ENCODE results near the gene METTL16. TPM values are rescaled to one million over a fixed set of nuclear protein-coding genes. Genes with fewer than 3 reads are reported as not detected.
"Not testable (repeated sequence)": the region's sequence is repeated elsewhere in the genome, so short reads cannot be mapped to it uniquely, and the experiment has no call there.

The METTL16 gene
- total RNA-seq, 1 donor from 2014 or later = 32.0 TPM

DNA sequence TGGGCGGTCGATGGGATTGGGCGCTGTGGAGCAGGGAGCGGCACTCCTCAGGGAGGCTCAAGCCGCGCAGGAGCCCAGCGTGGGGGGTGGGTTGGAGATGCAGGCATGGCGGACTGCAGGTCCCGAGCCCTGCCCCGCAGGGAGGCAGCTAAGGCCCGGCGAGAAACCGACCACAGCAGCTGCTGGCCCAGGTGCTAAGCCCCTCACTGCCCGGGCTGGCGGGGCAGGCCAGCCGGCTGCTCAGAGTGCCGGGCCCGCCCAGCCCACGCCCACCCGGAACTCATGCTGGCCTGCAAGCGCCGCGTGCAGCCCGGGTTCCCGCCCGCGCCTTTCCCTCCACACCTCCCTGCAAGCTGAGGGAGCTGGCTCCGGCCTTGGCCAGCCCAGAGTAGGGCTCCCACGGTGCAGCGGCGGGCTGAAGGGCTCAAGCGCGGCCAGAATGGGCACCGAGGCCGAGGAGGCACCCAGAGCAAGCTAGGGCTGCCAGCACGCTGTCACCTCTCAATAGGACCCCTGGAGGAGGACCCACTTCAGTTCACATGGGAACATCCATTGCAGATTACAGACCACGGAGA lies 20.5 kb upstream of the METTL16 start:
- TF ChIP-seq, protein P1, sequence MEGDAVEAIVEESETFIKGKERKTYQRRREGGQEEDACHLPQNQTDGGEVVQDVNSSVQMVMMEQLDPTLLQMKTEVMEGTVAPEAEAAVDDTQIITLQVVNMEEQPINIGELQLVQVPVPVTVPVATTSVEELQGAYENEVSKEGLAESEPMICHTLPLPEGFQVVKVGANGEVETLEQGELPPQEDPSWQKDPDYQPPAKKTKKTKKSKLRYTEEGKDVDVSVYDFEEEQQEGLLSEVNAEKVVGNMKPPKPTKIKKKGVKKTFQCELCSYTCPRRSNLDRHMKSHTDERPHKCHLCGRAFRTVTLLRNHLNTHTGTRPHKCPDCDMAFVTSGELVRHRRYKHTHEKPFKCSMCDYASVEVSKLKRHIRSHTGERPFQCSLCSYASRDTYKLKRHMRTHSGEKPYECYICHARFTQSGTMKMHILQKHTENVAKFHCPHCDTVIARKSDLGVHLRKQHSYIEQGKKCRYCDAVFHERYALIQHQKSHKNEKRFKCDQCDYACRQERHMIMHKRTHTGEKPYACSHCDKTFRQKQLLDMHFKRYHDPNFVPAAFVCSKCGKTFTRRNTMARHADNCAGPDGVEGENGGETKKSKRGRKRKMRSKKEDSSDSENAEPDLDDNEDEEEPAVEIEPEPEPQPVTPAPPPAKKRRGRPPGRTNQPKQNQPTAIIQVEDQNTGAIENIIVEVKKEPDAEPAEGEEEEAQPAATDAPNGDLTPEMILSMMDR (IDR thresholded peaks at IDR 0.05) = no peak
- intact Hi-C loops (cut with DNase I) = no loop called here
- Histone ChIP-seq H3K9me3 (no peaks in the 10 kb centered on the region), H3K27me3 (ENCODE audit: low read depth) (no peaks in the 10 kb centered on the region), H3K36me3 (no peaks in the 10 kb centered on the region), H3K4me3 (no peak overlapping the region), H3K4me1 (no peaks in the 10 kb centered on the region), H3K27ac (no peak overlapping the region)
- DNase-seq (no peak), ATAC-seq (no peak)

DNA sequence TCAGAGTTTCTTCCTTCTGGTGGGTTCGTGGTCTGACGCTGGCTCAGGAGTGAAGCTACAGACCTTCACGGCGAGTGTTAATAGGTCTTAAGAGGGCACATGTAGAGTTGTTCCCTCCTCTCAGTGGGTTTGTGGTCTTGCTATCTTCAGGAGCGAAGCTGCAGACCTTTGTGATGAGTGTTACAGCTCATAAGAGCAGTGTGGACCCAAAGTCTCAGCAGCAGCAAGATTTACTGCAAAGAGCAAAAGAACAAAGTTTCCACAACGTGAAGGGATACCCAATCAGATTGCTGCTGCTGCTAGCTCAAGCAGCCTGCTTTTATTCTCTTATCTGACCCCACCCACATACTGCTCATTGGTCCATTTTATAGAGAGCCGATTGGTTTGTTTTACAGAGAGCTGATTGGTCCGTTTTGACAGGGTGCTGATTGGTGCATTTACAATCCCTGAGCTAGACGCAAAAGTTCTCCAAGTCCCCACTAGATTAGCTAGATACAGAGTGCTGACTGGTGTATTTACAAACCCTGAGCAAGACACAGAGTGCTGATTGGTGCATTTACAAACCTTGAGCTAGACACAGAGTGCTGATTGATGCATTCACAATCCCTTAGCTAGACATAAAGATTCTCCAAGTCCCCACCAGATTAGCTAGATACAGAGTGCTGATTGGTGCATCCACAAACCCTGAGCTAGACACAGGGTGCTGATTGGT lies 19.7 kb upstream of the METTL16 start:
- ATAC-seq; H3K27me3 ChIP-seq (ENCODE audit: low read depth); H3K9me3 ChIP-seq; DNase-seq; intact Hi-C loops (cut with DNase I); H3K36me3 ChIP-seq; H3K4me1 ChIP-seq; H3K27ac ChIP-seq; H3K4me3 ChIP-seq: not testable (repeated sequence)

DNA sequence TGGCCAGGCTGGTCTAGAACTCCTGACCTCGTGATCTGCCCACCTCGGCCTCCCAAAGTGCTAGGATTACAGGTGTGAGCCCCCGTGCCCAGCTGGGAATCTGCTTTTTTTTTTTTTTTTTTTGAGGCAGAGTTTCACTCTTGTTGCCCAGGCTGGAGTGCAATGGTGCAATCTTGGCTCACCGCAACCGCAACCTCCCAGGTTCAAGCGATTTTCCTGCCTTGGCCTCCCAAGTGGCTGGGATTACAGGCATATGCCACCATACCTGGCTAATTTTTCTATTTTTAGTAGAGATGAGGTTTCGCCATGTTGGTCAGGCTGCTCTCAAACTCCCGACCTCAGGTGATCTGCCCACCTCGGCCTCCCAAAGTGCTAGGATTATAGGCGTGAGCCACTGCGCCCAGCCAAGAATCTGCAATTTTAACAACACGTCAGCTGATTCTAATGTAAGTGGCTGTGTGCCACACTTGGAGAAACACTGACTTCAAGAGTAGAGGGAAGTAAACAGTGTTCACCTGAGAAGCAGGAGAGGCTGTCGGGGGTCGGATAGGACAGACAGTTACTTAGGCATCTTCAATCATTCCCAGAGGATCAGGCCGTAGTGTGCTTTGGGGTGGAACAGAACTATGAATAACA lies 10.2 kb upstream of the METTL16 start:
- H3K9me3 ChIP-seq; H3K4me1 ChIP-seq; H3K27ac ChIP-seq; H3K4me3 ChIP-seq; DNase-seq; H3K36me3 ChIP-seq; intact Hi-C loops (cut with DNase I); H3K27me3 ChIP-seq (ENCODE audit: low read depth): not testable (repeated sequence)
- peak; percentile 41 to 75 for ATAC-seq

DNA sequence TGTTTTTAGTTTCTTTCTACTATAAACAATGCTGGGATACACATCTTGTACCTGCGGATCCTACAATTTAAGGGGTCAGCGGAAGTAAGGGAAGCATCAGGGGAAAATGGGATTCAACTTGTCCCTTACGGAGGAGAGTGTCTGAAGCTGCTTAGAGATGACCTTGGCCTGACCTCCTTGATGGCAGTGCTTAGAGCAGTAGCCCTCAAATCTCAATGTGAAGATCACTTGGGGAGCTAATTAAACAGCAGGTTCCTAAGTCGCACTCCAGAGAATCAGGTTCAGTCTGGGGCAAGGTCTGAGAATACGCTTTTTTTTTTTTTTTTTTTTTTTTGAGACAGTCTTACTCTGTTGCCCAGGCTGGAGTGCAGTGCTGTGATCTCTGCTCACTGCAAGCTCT lies 9.6 kb upstream of the METTL16 start:
- H3K4me1 ChIP-seq = no peaks in the 10 kb centered on the region
- H3K9me3 ChIP-seq = no peaks in the 10 kb centered on the region
- intact Hi-C loops (cut with DNase I) = no loop called here
- ATAC-seq (peak; percentile 68 to 77), DNase-seq (no peak)
- H3K27ac ChIP-seq = no peak overlapping the region
- H3K4me3 ChIP-seq = no peak overlapping the region
- TF ChIP-seq, protein P1 (IDR thresholded peaks at IDR 0.05) = no peak
- no peaks in the 10 kb centered on the region for H3K36me3 ChIP-seq
- H3K27me3 ChIP-seq (ENCODE audit: low read depth) = no peaks in the 10 kb centered on the region

DNA sequence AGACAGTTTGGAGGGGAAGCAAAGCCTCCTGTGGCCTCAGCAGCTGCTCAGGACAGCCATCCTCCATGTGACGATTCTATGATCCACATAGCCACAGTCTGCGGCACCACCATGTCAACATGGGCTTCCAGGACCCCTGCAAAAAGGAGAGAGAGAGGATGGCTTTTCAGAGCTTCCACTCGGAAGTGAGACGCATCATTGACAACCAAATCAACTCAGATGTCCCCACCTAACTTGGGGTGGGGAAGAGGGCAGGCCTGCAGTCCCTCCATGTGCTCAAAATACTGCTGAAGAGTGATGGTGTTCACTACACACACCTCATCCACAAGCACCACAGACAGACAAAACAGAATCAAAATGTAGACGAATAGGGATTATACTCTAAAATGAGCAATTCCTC lies 5.9 kb upstream of the METTL16 start:
- Histone ChIP-seq H3K4me1 (no peaks in the 10 kb centered on the region), H3K9me3 (no peaks in the 10 kb centered on the region), H3K36me3 (no peaks in the 10 kb centered on the region), H3K27me3 (ENCODE audit: low read depth) (no peaks in the 10 kb centered on the region), H3K4me3 (no peak overlapping the region), H3K27ac (no peak overlapping the region)
- DNase-seq (no peak), ATAC-seq (no peak)
- intact Hi-C loops (cut with DNase I) = no loop called here
- TF ChIP-seq, protein P1 (IDR thresholded peaks at IDR 0.05) = no peak

DNA sequence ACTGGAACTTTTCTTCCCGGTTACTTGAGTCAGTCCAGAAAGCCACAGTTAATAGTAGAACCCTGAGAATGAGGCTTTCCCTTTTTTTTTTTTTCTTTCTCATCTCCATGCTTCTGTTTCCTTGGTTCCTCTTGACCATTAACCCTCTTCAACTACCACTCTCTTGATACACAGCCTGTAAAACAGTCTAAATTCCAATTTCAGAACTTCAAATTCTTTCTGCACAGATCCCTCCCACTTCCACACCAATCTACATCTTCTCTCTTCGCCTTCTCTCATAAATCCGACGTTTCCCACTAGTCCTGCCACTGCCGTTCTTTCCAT lies 588 bp downstream of the METTL16 start:
- no peaks in the 10 kb centered on the region for H3K27me3 ChIP-seq (ENCODE audit: low read depth)
- ATAC-seq = no peak
- TF ChIP-seq, protein P1 (IDR thresholded peaks at IDR 0.05) = no peak
- peak overlapping the region; percentile 91 for H3K27ac ChIP-seq
- no peaks in the 10 kb centered on the region for H3K36me3 ChIP-seq
- peaks cover 30% of the 10 kb centered on the region for H3K4me1 ChIP-seq
- H3K4me3 ChIP-seq = peak overlapping the region; percentile 75
- intact Hi-C loops (cut with DNase I) = no loop called here
- no peak for DNase-seq
- no peaks in the 10 kb centered on the region for H3K9me3 ChIP-seq
